ENCODE measurements around the gene SRRT. TPM values are rescaled to one million over a fixed set of nuclear protein-coding genes. Genes with fewer than 3 reads are reported as not detected.

SRRT gene
- total and polyA plus RNA-seq, 7 donors: 31.8 to 106 (median 45.6) TPM

- TF ChIP-seq CTCF (IDR thresholded peaks at IDR 0.05) (no peak), POLR2A (IDR thresholded peaks at IDR 0.05) (no peak), POLR2AphosphoS5 (IDR thresholded peaks at IDR 0.05) (no peak), EP300 (IDR thresholded peaks at IDR 0.05) (no peak)
- Histone ChIP-seq H3K36me3 (peaks cover 41 to 52% (median 48%) of the 10 kb centered on the region in 4 donors), H3K4me1 (peaks cover 0 to 38% (median 32%) of the 10 kb centered on the region in 4 donors), H3K4me3 (peak overlapping the region; percentile 53 to 70 (median 66)), H3K27me3 (no peaks in the 10 kb centered on the region), H3K9me3 (no peaks in the 10 kb centered on the region), H3K27ac (peak overlapping the region; percentile 90 to 94 (median 93))
- intact Hi-C loops (cut with DNase I): no loop called here
- WGBS, 2 donors: 63 to 80% methylated on average over 18 of the region's 18 CpGs
- DNase-seq: no peak
Observed at GRCh38 chr7:100888291-100888987, 13.5 kb downstream of the SRRT start.

GRCh38 chr7:100888988-100889750, 14.3 kb downstream of the SRRT start, which contains the start of gene UFSP1:
UFSP1 (minus strand) TSS chr7:100889715; CDS start chr7:100889271, 444 bp downstream.
- Histone ChIP-seq H3K27ac (peak within 1 kb of the TSS; percentile 90 to 94 (median 93)), H3K4me1 (peaks cover 0 to 38% (median 32%) of the 10 kb centered on the region in 4 donors), H3K27me3 (no peaks in the 10 kb centered on the region), H3K9me3 (no peaks in the 10 kb centered on the region), H3K4me3 (peak within 1 kb of the TSS; percentile 53 to 70 (median 66)), H3K36me3 (peaks cover 38 to 45% (median 42%) of the 10 kb centered on the region in 4 donors)
- TF ChIP-seq POLR2AphosphoS5 (IDR thresholded peaks at IDR 0.05) (no peak), POLR2A (IDR thresholded peaks at IDR 0.05) (no peak), EP300 (IDR thresholded peaks at IDR 0.05) (no peak), CTCF (IDR thresholded peaks at IDR 0.05) (no peak)
- DNase-seq: peak; percentile 72
- intact Hi-C loops (cut with DNase I): no loop called here
- WGBS, 2 donors: 2 to 4% methylated on average over 72 to 73 of the region's 73 CpGs

DNA sequence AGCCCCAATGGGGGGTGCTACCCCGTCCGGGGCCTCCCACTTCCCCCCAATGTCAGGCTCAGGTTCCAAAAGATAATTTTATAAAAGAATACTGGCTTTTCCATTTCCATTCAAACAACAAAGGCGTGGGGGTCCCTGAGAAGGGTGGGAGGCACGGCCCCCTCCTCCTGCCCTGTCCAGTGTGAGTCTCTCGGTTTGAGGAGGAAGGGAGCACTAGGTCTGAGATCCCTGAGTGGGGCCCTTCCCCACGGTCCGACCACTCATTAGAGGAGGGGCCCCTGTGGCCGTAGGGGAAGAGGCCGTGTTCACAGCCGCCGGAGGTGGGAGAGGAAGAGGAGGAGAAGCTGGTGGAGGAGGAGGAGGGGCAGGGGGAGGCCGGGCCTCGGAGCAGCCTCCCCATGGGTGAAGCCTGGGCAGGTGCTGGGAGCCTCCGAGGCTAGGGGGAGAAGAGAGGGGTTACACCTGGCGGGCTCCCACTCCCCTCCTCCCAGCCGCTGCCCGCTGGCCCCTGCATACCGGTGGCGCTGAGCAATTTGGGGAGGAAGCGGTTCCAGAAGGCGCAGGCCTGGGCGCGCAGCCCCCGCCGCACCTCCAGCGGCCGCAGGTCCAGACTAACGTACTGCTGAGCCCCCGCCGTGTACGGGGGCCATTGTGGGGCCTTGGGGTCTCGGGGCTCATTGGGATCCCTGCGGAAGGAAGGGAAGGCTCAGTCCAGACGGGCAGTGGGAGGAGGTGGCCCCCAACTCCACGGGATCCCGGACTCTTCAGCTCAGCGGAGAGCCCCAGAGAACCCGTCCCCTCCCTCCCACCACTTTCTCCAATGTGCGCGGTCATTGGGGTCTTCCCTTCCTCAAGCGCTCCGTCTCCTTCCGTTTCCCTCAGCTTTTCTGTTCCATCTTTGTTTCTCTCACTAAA, 16.0 kb downstream of the SRRT start:
- DNase-seq: peak; percentile 66
- peak overlapping the region; percentile 53 to 70 (median 59) for H3K4me3 ChIP-seq
- peaks cover 10 to 17% (median 15%) of the 10 kb centered on the region in 3 donors for H3K27me3 ChIP-seq
- TF ChIP-seq POLR2AphosphoS5 (IDR thresholded peaks at IDR 0.05) (no peak), POLR2A (IDR thresholded peaks at IDR 0.05) (no peak), EP300 (IDR thresholded peaks at IDR 0.05) (no peak), CTCF (IDR thresholded peaks at IDR 0.05) (no peak)
- peaks cover 21 to 27% (median 24%) of the 10 kb centered on the region in 4 donors for H3K36me3 ChIP-seq
- intact Hi-C loops (cut with DNase I): loop anchor here (10.0 kb wide), 1 partner anchor 274 kb away; the partner anchor contains the start of gene VGF
- no peaks in the 10 kb centered on the region for H3K9me3 ChIP-seq
- peaks cover 0 to 54% (median 49%) of the 10 kb centered on the region in 4 donors for H3K4me1 ChIP-seq
- 22 to 58% methylated on average over 43 of the region's 43 CpGs for WGBS, 2 donors
- peak overlapping the region; percentile 90 to 94 (median 93) for H3K27ac ChIP-seq

GRCh38 chr7:100891568-100892247, 16.8 kb downstream of the SRRT start:
- intact Hi-C loops (cut with DNase I): loop anchor here (10.0 kb wide), 1 partner anchor 273 kb away; the partner anchor contains the start of gene VGF
- Histone ChIP-seq H3K4me3 (no peak overlapping the region), H3K27me3 (peaks cover 18 to 25% (median 23%) of the 10 kb centered on the region in 3 donors), H3K27ac (peak overlapping the region in 1 of 4 donors; percentile 92), H3K9me3 (no peaks in the 10 kb centered on the region), H3K36me3 (peaks cover 14 to 19% (median 16%) of the 10 kb centered on the region in 4 donors), H3K4me1 (peaks cover 0 to 62% (median 57%) of the 10 kb centered on the region in 4 donors)
- 75 to 77% methylated on average over 8 of the region's 8 CpGs for WGBS, 2 donors
- no peak for TF ChIP-seq EP300 (IDR thresholded peaks at IDR 0.05)
- no peak for TF ChIP-seq POLR2AphosphoS5 (IDR thresholded peaks at IDR 0.05)
- no peak for TF ChIP-seq POLR2A (IDR thresholded peaks at IDR 0.05)
- no peak for TF ChIP-seq CTCF (IDR thresholded peaks at IDR 0.05)
- DNase-seq: no peak

Data from sigmoid colon (tissue), 7 donors.